Measurements from ENCODE around the gene SH3PXD2A. TPM values are rescaled to one million over a fixed set of nuclear protein-coding genes. Genes with fewer than 3 reads are reported as not detected.
A peak's percentile ranks its signal among the peaks of the same experiment; 100 is the strongest.

Gene SH3PXD2A
- total and polyA plus RNA-seq, 7 donors, result 3.0 to 57.7 (median 10.6) TPM

DNA sequence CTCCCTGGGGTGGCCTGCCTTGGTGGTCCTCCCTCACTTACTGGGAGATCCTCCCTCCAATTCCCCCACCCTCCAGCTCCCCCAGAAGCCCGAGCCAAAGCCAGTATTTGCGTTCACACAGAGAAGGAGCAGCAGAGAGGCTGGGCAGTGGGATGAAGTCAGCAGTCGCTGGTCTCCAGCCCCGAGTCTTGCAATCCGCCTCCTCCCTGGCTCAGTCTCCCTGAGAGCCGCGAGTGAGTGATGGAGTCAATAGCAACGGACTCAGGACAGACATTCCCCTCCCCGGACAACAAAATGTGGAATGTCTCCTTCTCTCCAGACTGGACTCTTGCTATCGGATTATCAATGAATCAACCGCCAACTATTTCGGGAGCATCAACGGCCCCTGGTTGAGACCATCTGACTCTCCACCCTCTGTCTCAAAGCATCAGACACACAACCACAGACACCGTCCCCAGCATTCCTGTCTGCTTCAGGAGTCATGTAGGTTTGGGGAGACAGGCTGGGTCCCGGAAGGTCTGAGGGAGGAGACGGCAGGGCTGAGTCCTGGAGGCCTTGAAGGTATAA lies 178.4 kb downstream of the SH3PXD2A start:
- peak overlapping the region; percentile 30 for H3K27ac ChIP-seq
- peaks cover 14% of the 10 kb centered on the region for H3K4me1 ChIP-seq
- DNase-seq (peak; percentile 73 to 81), ATAC-seq (peak in 3 of 4 donors; percentile 16 to 58 (median 27))
- TF ChIP-seq CTCF (IDR thresholded peaks at IDR 0.05), result no peak
- peak overlapping the region; percentile 37 for H3K4me3 ChIP-seq
- H3K36me3 ChIP-seq (ENCODE audit: insufficient read depth in 1 of 2, low read depth in 1 of 2), result no peaks in the 10 kb centered on the region
- WGBS, 3 donors, result 77 to 83% (median 81%) methylated on average over 16 of the region's 16 CpGs
- intact Hi-C loops (cut with DNase I), result no loop called here
- no peaks in the 10 kb centered on the region for H3K9me3 ChIP-seq
- no peaks in the 10 kb centered on the region for H3K27me3 ChIP-seq (ENCODE audit: insufficient read depth in 3 of 3, low read length in 2 of 3)

DNA sequence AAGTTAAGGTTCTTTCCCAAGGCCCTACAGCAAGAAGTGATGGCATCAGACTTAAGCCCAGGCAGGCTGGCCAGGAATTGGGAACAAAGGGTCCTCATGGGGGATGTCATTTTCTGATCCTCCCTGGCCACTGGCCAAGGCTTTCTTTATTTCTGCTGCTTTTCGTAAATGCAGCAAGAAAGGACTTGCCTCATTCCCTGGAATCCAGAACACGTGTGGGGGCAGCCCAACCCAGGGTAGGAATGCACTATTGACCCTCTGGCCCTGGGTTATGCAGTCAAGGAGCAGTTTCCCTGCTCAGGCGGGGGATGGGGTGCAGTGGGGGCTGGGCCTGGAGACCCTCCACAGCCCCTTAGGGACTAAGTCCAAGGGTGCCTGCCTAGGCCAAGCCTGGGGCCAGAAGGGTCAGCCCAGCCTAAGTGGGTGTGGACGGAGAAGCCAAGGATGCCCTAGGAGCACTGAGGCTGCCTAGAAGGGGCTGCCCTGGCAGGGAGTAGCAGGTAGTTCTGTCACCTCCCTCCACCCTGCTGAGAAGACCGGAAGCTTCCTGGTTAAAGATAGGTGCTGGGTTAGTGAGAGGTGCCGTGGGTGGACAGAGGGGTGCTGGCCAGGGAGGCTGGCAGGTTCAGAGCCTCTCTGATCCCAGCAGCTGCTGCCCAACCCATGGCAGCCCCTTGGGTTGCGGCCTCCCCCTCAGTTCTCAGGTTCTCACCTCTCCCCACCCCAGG lies 179.2 kb downstream of the SH3PXD2A start:
- 78 to 87% (median 87%) methylated on average over 7 of the region's 7 CpGs for WGBS, 3 donors
- Histone ChIP-seq H3K4me1 (peaks cover 14% of the 10 kb centered on the region), H3K27me3 (ENCODE audit: insufficient read depth in 3 of 3, low read length in 2 of 3) (no peaks in the 10 kb centered on the region), H3K27ac (peak overlapping the region; percentile 38), H3K36me3 (ENCODE audit: insufficient read depth in 1 of 2, low read depth in 1 of 2) (no peaks in the 10 kb centered on the region), H3K9me3 (no peaks in the 10 kb centered on the region), H3K4me3 (no peak overlapping the region)
- DNase-seq (peak; percentile 68 to 85), ATAC-seq (peak in 2 of 4 donors; percentile 11 to 52)
- no peak for TF ChIP-seq CTCF (IDR thresholded peaks at IDR 0.05)
- intact Hi-C loops (cut with DNase I), result no loop called here

DNA sequence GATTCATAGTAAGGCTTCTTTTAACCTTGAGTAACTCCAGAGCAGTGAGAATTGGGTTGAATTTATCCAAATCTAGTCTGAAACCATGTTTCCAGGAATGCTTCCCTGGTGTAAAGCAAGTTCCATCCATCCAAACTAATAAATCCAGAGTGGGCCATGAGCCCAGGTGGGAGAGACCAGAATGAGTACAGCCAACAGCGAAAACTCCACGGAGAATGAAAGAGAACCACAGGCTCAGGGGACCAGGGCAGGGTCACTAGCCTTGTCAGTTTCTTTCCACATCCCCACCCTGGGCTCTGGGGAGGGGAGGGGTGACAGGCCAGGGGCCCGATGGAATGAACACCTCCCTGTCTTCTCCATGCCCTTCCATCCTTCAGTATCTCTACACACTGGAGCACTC lies 181.8 kb downstream of the SH3PXD2A start:
- H3K4me1 ChIP-seq, result peaks cover 18% of the 10 kb centered on the region
- no peak for TF ChIP-seq CTCF (IDR thresholded peaks at IDR 0.05)
- H3K27ac ChIP-seq, result no peak overlapping the region
- no peak for DNase-seq
- no peak for ATAC-seq
- no peaks in the 10 kb centered on the region for H3K36me3 ChIP-seq (ENCODE audit: insufficient read depth in 1 of 2, low read depth in 1 of 2)
- intact Hi-C loops (cut with DNase I), result no loop called here
- no peak overlapping the region for H3K4me3 ChIP-seq
- WGBS, 3 donors, result 61 to 74% (median 67%) methylated on average over 3 of the region's 3 CpGs
- no peaks in the 10 kb centered on the region for H3K9me3 ChIP-seq
- H3K27me3 ChIP-seq (ENCODE audit: insufficient read depth in 3 of 3, low read length in 2 of 3), result no peaks in the 10 kb centered on the region

DNA sequence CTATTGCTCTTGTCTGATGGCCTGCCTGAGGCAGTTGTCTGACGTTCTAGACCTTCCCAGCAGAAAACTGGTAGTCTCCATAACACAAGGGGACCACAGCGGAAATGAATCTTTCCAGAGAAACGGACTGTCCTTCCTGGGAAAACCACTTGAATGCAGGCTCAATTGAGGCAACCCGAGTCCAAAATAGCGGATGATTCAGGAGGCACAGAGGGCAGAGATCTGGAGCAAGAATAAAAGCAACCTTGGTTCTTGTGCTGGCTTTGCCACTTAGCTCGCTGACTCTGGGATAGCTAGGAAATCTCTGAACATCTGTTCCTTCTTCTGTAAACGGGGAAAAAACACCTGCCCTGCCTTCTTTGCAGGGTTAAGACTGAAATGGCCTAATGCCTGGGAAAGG lies 183.0 kb downstream of the SH3PXD2A start:
- 43 to 58% (median 49%) methylated on average over 7 of the region's 7 CpGs for WGBS, 3 donors
- TF ChIP-seq CTCF (IDR thresholded peaks at IDR 0.05), result no peak
- peak; percentile 43 to 74 (median 66) for ATAC-seq
- Histone ChIP-seq H3K27ac (peak overlapping the region; percentile 3), H3K36me3 (ENCODE audit: insufficient read depth in 1 of 2, low read depth in 1 of 2) (no peaks in the 10 kb centered on the region), H3K27me3 (ENCODE audit: insufficient read depth in 3 of 3, low read length in 2 of 3) (no peaks in the 10 kb centered on the region), H3K4me1 (peaks cover 13% of the 10 kb centered on the region), H3K4me3 (no peak overlapping the region), H3K9me3 (no peaks in the 10 kb centered on the region)
- intact Hi-C loops (cut with DNase I), result no loop called here
- no peak for DNase-seq
